GM23338 (cell line): ENCODE data around the gene SLC25A13. TPM values are rescaled to one million over a fixed set of nuclear protein-coding genes. Genes with fewer than 3 reads are reported as not detected.

Experiments
- ATAC-seq: fragments of 200-7000 bp; cut with Tn5 transposase; 3 replicates; pipeline ENCODE4 v1.9.1; 2020
- DNase-seq: peaks from one replicate; pipeline ENCODE4 v3.0.0-alpha.2; 2015; ENCODE audit warnings: low spot score
- H2AFZ ChIP-seq: fragments of 200-600 bp; sonication (generic); 2 replicates; pipeline ENCODE4 v1.8.0; 2016; ENCODE audit warnings: antibody characterized with exemption, mild to moderate bottlenecking, moderate library complexity
- H3F3A ChIP-seq: fragments of 200-600 bp; sonication (generic); replicated peaks from 2 replicates; pipeline ENCODE4 v1.8.0; 2017; ENCODE audit warnings: antibody characterized with exemption, mixed run types, low read depth
- H3K27ac ChIP-seq: fragments of 200-600 bp; sonication (generic); 2 replicates; pipeline ENCODE4 v1.6.1; 2016; ENCODE audit warnings: low read depth
- H3K27me3 ChIP-seq: fragments of 200-600 bp; sonication (generic); 2 replicates; pipeline ENCODE4 v1.8.0; 2016; ENCODE audit warnings: mild to moderate bottlenecking, mixed run types, moderate library complexity; ENCODE audit not compliant: insufficient read depth
- H3K36me3 ChIP-seq: fragments of 200-600 bp; sonication (generic); 2 replicates; pipeline ENCODE4 v1.8.0; 2016; ENCODE audit warnings: mild to moderate bottlenecking; ENCODE audit not compliant: insufficient read depth
- H3K4me1 ChIP-seq: fragments of 200-600 bp; sonication (generic); 2 replicates; pipeline ENCODE4 v1.8.0; 2016; ENCODE audit warnings: mild to moderate bottlenecking, moderate library complexity; ENCODE audit not compliant: insufficient read depth
- H3K4me2 ChIP-seq: fragments of 200-600 bp; sonication (generic); 2 replicates; pipeline ENCODE4 v1.7.1; 2017; ENCODE audit warnings: mixed run types
- H3K4me3 ChIP-seq: fragments of 200-600 bp; sonication (generic); 2 replicates; pipeline ENCODE4 v1.6.1; 2016; ENCODE audit warnings: mixed run types
- H3K79me2 ChIP-seq: fragments of 200-600 bp; sonication (generic); replicated peaks from 2 replicates; pipeline ENCODE4 v1.8.0; 2017; ENCODE audit warnings: mild to moderate bottlenecking; ENCODE audit not compliant: insufficient read depth
- H3K9me2 ChIP-seq: fragments of 200-600 bp; sonication (generic); 2 replicates; pipeline ENCODE4 v1.8.0; 2017; ENCODE audit not compliant: insufficient read depth
- H4K20me1 ChIP-seq: fragments of 200-600 bp; sonication (generic); replicated peaks from 2 replicates; pipeline ENCODE4 v1.8.0; 2017; ENCODE audit warnings: mild to moderate bottlenecking; ENCODE audit not compliant: insufficient read depth
- H3K27ac Mint-ChIP-seq: 2 replicates; pipeline ENCODE4 v1.8.0; 2020; ENCODE audit warnings: inconsistent platforms, mild to moderate bottlenecking, moderate library complexity, mixed read lengths
- H3K27me3 Mint-ChIP-seq: 3 replicates; pipeline ENCODE4 v1.8.0; 2022; ENCODE audit warnings: low read depth, mild to moderate bottlenecking, moderate library complexity, mixed read lengths, inconsistent platforms; ENCODE audit not compliant: insufficient read depth, poor library complexity
- H3K36me3 Mint-ChIP-seq: 3 replicates; pipeline ENCODE4 v1.8.0; 2021; ENCODE audit warnings: low read depth, mild to moderate bottlenecking, inconsistent platforms, moderate library complexity, mixed read lengths
- H3K4me1 Mint-ChIP-seq: 3 replicates; pipeline ENCODE4 v1.8.0; 2020; ENCODE audit warnings: mild to moderate bottlenecking, inconsistent platforms, mixed read lengths
- H3K4me3 Mint-ChIP-seq: 3 replicates; pipeline ENCODE4 v1.8.0; 2021; ENCODE audit warnings: moderate library complexity, mild to moderate bottlenecking, inconsistent platforms, mixed read lengths
- H3K9me3 Mint-ChIP-seq: 3 replicates; pipeline ENCODE4 v1.8.0; 2020; ENCODE audit warnings: moderate library complexity, mild to moderate bottlenecking, inconsistent platforms, mixed read lengths
- CREB1 ChIP-seq: fragments of 250-450 bp; sonication (Bioruptor Pico); IDR thresholded peaks from 2 replicates; pipeline ENCODE4 v1.5.0; 2020; ENCODE audit warnings: low read depth, mild to moderate bottlenecking, moderate library complexity
- JUNB ChIP-seq: IDR thresholded peaks from one replicate; pipeline ENCODE4 v1.6.1; 2016; ENCODE audit warnings: antibody characterized with exemption; ENCODE audit not compliant: unreplicated experiment
- POLR2AphosphoS5 ChIP-seq: IDR thresholded peaks from 2 replicates; pipeline ENCODE4 v1.6.1; 2016; ENCODE audit warnings: antibody characterized with exemption, low read depth
- ZNF114 ChIP-seq: fragments of 250-450 bp; sonication (Bioruptor Pico); IDR thresholded peaks from 2 replicates; pipeline ENCODE4 v1.5.0; 2020; ENCODE audit warnings: mild to moderate bottlenecking, moderate library complexity
- ZNF331 ChIP-seq: fragments of 250-450 bp; sonication (Bioruptor Pico); IDR thresholded peaks from 2 replicates; pipeline ENCODE4 v1.5.0; 2020; ENCODE audit warnings: low read depth, mild to moderate bottlenecking, moderate library complexity
- polyA plus RNA-seq: library from polyadenylated mRNA; unstranded; fragments of >200 nt; fragmentation: Nextera tagmentation; extraction: Ambion mirVana; gene quantifications from 2 replicates; pipeline ENCODE4 v1.2.1, GENCODE V29; 2016
- total RNA-seq: library from RNA; depleted of rRNA; stranded (reverse); fragments of >200 nt; shearing (Covaris generic); gene quantifications from 2 replicates; pipeline ENCODE4 v1.2.3, GENCODE V29; 2014
- TF ChIP-seq, protein P1 (sequence below): IDR thresholded peaks from 2 replicates; pipeline ENCODE4 v1.6.1; 2016; ENCODE audit warnings: antibody characterized with exemption
- TF ChIP-seq, protein P2 (sequence below), 2 experiments: fragments of 200-600 bp in 1 of 2; sonication (generic) in 1 of 2; conservative IDR thresholded peaks; 2 replicates each; pipeline versions ENCODE4 v1.5.1 to v1.6.1; 2016 to 2017; ENCODE audit warnings: antibody characterized with exemption in 2 of 2, low read depth in 2 of 2, mild to moderate bottlenecking in 2 of 2, moderate library complexity in 1 of 2

Gene SLC25A13
- total and polyA plus RNA-seq, 2 experiments from 2014 or later = 51.1 to 84.6 TPM

DNA sequence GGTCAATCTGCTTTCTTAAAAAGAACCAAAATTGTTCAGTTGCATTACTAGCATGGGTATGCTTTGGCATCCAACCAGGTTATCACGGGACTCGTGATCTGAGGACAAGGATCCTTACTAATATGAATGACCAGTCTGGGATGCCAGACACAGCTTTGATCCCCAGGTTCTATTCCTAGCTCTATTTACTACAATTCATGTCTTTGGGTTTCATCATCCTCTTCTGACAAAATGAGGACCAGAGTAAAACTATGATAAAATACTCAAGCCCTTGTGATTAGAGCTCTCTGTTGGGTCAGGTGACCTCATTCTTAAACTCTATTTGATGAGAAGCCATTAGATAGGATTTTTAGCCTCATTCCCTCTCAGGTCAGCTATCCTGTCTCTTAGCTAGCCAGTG is 119.8 kb downstream of the SLC25A13 start:
- Mint-ChIP-seq H3K36me3 (no peaks in the 10 kb centered on the region), H3K9me3 (no peaks in the 10 kb centered on the region), H3K27me3 (no peaks in the 10 kb centered on the region), H3K4me1 (peaks cover 25% of the 10 kb centered on the region), H3K4me3 (no peak overlapping the region), H3K27ac (no peak overlapping the region)
- Histone ChIP-seq H3K79me2 (no peaks in the 10 kb centered on the region; the same call in 1 of the 2 replicates), H3K9me2 (no peaks in the 10 kb centered on the region), H2AFZ (no peak overlapping the region), H3K27me3 (no peaks in the 10 kb centered on the region), H4K20me1 (peaks cover 32% of the 10 kb centered on the region; the same call in 1 of the 2 replicates), H3F3A (no peaks in the 10 kb centered on the region), H3K4me2 (no peak overlapping the region), H3K36me3 (no peaks in the 10 kb centered on the region), H3K4me3 (no peak overlapping the region), H3K4me1 (peaks cover 9% of the 10 kb centered on the region; the same call in 1 of the 2 replicates), H3K27ac (no peak overlapping the region)
- no peak for TF ChIP-seq POLR2AphosphoS5
- TF ChIP-seq CREB1 (CRISPR knock-in tag) = no peak
- TF ChIP-seq JUNB = no peak
- TF ChIP-seq, protein P1, sequence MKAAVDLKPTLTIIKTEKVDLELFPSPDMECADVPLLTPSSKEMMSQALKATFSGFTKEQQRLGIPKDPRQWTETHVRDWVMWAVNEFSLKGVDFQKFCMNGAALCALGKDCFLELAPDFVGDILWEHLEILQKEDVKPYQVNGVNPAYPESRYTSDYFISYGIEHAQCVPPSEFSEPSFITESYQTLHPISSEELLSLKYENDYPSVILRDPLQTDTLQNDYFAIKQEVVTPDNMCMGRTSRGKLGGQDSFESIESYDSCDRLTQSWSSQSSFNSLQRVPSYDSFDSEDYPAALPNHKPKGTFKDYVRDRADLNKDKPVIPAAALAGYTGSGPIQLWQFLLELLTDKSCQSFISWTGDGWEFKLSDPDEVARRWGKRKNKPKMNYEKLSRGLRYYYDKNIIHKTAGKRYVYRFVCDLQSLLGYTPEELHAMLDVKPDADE = no peak
- TF ChIP-seq ZNF331 (CRISPR knock-in tag) = no peak
- ATAC-seq (no peak), DNase-seq (no peak)

- H2AFZ ChIP-seq = no peak overlapping the region
- no peaks in the 10 kb centered on the region for H3K36me3 ChIP-seq
- H4K20me1 ChIP-seq = peaks cover 34% of the 10 kb centered on the region; the same call in 1 of the 2 replicates
- no peaks in the 10 kb centered on the region for H3K27me3 ChIP-seq
- no peak overlapping the region for H3K27ac ChIP-seq
- H3K4me3 ChIP-seq = no peak overlapping the region
- TF ChIP-seq, protein P2, sequence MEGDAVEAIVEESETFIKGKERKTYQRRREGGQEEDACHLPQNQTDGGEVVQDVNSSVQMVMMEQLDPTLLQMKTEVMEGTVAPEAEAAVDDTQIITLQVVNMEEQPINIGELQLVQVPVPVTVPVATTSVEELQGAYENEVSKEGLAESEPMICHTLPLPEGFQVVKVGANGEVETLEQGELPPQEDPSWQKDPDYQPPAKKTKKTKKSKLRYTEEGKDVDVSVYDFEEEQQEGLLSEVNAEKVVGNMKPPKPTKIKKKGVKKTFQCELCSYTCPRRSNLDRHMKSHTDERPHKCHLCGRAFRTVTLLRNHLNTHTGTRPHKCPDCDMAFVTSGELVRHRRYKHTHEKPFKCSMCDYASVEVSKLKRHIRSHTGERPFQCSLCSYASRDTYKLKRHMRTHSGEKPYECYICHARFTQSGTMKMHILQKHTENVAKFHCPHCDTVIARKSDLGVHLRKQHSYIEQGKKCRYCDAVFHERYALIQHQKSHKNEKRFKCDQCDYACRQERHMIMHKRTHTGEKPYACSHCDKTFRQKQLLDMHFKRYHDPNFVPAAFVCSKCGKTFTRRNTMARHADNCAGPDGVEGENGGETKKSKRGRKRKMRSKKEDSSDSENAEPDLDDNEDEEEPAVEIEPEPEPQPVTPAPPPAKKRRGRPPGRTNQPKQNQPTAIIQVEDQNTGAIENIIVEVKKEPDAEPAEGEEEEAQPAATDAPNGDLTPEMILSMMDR (conservative IDR thresholded peaks at IDR 0.05; ENCODE audit: low read depth in 2 of 2) = no peak
- TF ChIP-seq, protein P1 = no peak
- TF ChIP-seq ZNF114 = no peak
- H3K27ac Mint-ChIP-seq = no peak overlapping the region
- H3K4me1 Mint-ChIP-seq = peaks cover 25% of the 10 kb centered on the region
- H3K27me3 Mint-ChIP-seq = no peaks in the 10 kb centered on the region
- ATAC-seq (no peak), DNase-seq (no peak)
- no peak overlapping the region for H3K4me3 Mint-ChIP-seq
- no peaks in the 10 kb centered on the region for H3K36me3 Mint-ChIP-seq
- no peaks in the 10 kb centered on the region for H3F3A ChIP-seq
- H3K4me1 ChIP-seq = peaks cover 9% of the 10 kb centered on the region; the same call in 1 of the 2 replicates
- no peaks in the 10 kb centered on the region for H3K9me2 ChIP-seq
- no peaks in the 10 kb centered on the region for H3K9me3 Mint-ChIP-seq
- H3K4me2 ChIP-seq = no peak overlapping the region
- no peaks in the 10 kb centered on the region; the same call in 1 of the 2 replicates for H3K79me2 ChIP-seq
These were observed 121.2 kb downstream of the SLC25A13 start for GRCh38 chr7:96200740-96201139.
